Fibroblast of skin of right biceps (primary cell): Measurements from ENCODE around the gene EFCAB13.
A peak's percentile ranks its signal among the peaks of the same experiment; 100 is the strongest.
"Not testable (repeated sequence)": the region's sequence is repeated elsewhere in the genome, so short reads cannot be mapped to it uniquely, and the experiment has no call there.

ENCODE experiments used
- DNase-seq: peaks from one replicate; pipeline ENCODE4 v3.0.0-alpha.2; 2013

EFCAB13 gene

DNA sequence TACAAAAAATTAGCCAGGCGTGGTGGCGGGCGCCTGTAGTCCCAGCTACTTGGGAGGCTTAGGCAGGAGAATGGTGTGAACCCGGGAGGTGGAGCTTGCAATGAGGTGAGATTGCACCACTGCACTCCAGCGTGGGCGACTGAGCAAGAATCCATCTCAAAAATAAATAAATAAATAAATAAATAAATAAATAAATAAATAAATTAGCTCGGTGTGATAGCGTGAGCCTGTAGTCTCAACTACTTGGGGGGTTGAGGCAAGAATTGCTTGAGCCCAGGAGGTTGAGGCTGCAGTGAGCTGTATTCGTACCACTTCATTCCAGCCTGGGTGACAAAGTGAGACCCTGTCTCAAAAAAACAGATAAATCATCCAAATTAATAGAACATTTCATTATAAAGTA is 108.5 kb downstream of the EFCAB13 start:
- DNase-seq, result not testable (repeated sequence)

DNA sequence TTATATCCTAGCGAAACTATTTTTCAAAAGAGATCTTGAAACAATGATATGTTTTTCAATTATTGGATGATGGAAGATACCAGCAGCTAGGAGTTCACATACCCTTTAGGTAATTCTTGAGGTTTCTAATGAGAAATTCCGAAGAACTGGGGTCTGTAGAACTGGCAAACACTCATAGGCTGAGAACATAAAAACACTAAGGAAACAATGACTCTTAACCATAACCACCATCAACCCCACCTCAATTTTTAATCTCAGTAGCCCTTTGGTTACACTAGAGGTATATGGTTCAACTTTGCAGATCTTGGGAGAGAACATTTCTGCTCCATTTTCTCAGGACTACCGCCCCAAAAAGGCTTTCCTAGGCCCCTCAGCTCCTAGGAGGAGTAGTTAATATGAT is 141.4 kb downstream of the EFCAB13 start:
- no peak for DNase-seq

DNA sequence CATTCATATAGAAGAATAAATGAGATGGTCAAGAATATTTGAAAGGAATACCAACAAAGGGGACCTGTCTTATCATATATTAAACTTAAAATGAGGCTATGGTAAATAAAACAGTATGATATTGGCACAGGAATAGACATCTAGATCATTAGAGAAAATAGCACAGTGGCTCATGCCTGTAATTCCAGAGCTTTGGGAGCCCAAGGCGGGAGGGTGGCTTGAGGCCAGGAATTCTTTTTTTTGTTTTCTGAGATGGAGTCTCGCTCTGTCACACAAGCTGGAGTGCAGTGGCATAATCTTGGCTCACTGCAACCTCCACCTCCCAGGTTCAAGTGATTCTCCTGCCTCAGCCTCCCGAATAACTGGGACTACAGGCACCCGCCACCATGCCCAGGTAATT is 143.2 kb downstream of the EFCAB13 start:
- DNase-seq, result peak; percentile 3

DNA sequence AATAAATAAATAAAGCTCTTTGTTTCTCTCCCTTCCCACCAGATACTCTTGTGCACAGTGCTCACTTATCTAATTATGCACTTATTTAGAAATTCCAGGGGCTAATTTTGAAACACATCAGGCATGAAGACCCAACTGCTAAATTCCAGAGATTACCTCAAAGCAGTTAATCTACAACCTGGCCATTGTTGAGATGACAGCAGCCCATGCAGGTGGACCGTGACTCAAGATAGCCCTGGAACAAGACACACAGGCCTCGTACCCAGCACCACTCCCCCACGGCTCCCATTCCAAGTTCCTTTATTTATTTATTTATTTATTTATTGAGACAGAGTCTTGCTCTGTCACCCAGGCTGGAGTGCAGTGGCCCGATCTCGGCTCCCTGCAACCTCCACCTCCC is 147.1 kb downstream of the EFCAB13 start:
- DNase-seq, result no peak

DNA sequence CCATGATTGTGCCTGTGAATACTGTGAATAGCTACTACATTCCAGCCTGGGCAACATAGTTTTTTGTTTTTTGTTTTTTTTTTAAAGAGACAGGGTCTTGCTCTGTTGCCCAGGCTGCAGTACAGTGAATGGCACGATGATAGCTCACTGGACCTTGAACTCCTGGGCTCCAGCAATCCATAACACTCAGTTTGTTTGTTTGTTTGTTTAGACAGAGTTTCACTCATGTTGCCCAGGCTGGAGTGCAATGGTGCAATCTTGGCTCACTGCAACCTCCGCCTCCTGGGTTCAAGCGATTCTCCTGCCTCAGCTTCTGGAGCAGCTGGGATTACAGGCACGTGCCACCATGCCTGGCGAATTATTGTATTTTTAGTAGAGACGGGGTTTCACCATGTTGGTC is 148.3 kb downstream of the EFCAB13 start:
- DNase-seq, result not testable (repeated sequence)
